ENCODE measurements around the gene HINFP. TPM values are rescaled to one million over a fixed set of nuclear protein-coding genes. Genes with fewer than 3 reads are reported as not detected.

The HINFP gene
- total and polyA plus RNA-seq, 3 donors from 2014 or later: 38.3 to 58.7 (median 58.3) TPM

GRCh38 chr11:119087747-119088241 lies 33.6 kb upstream of the HINFP start:
- no peaks in the 10 kb centered on the region for H3K27me3 ChIP-seq
- no peaks in the 10 kb centered on the region for H3K9me3 ChIP-seq
- TF ChIP-seq CTCF (IDR thresholded peaks at IDR 0.05) (no peak), POLR2A (IDR thresholded peaks at IDR 0.05) (no peak)
- no peak overlapping the region for H3K4me3 ChIP-seq
- no peak for DNase-seq
- no peaks in the 10 kb centered on the region for H3K36me3 ChIP-seq (ENCODE audit: low read depth, missing control alignments)
- H3K4me1 ChIP-seq: peaks cover 11% of the 10 kb centered on the region
- H3K27ac ChIP-seq: no peak overlapping the region
- 94% methylated on average over 2 of the region's 2 CpGs for WGBS, 2 donors
- intact Hi-C loops (cut with DNase I; ENCODE audit: low total_unique reads): no loop called here

- H3K27me3 ChIP-seq: no peaks in the 10 kb centered on the region
- TF ChIP-seq POLR2A (IDR thresholded peaks at IDR 0.05) (no peak), CTCF (IDR thresholded peaks at IDR 0.05) (no peak)
- H3K9me3 ChIP-seq: no peaks in the 10 kb centered on the region
- H3K27ac ChIP-seq: no peak overlapping the region
- no peaks in the 10 kb centered on the region for H3K36me3 ChIP-seq (ENCODE audit: low read depth, missing control alignments)
- peaks cover 17% of the 10 kb centered on the region for H3K4me1 ChIP-seq
- intact Hi-C loops (cut with DNase I; ENCODE audit: low total_unique reads): no loop called here
- DNase-seq: no peak
- WGBS, 2 donors: 97 to 98% methylated on average over 8 to 9 of the region's 9 CpGs
- no peak overlapping the region for H3K4me3 ChIP-seq
Observed at GRCh38 chr11:119088406-119088805, 33.0 kb upstream of the HINFP start.

GRCh38 chr11:119089319-119089718 lies 32.1 kb upstream of the HINFP start:
- Histone ChIP-seq H3K36me3 (ENCODE audit: low read depth, missing control alignments) (no peaks in the 10 kb centered on the region), H3K4me1 (peaks cover 19% of the 10 kb centered on the region), H3K4me3 (no peak overlapping the region), H3K9me3 (no peaks in the 10 kb centered on the region), H3K27ac (no peak overlapping the region), H3K27me3 (no peaks in the 10 kb centered on the region)
- 81 to 93% methylated on average over 1 of the region's 1 CpG for WGBS, 2 donors
- DNase-seq: no peak
- no peak for TF ChIP-seq POLR2A (IDR thresholded peaks at IDR 0.05)
- no peak for TF ChIP-seq CTCF (IDR thresholded peaks at IDR 0.05)
- intact Hi-C loops (cut with DNase I; ENCODE audit: low total_unique reads): no loop called here

GRCh38 chr11:119091178-119091577 lies 30.2 kb upstream of the HINFP start:
- Histone ChIP-seq H3K36me3 (ENCODE audit: low read depth, missing control alignments) (no peaks in the 10 kb centered on the region), H3K9me3 (no peaks in the 10 kb centered on the region), H3K4me1 (peaks cover 17% of the 10 kb centered on the region), H3K4me3 (no peak overlapping the region), H3K27ac (no peak overlapping the region), H3K27me3 (no peaks in the 10 kb centered on the region)
- intact Hi-C loops (cut with DNase I; ENCODE audit: low total_unique reads): loop anchor here (10.0 kb wide), 1 partner anchor 94 kb away; the partner anchor contains the start of gene NHERF4
- TF ChIP-seq POLR2A (IDR thresholded peaks at IDR 0.05): no peak
- no peak for TF ChIP-seq CTCF (IDR thresholded peaks at IDR 0.05)
- WGBS, 2 donors: 93 to 95% methylated on average over 9 of the region's 9 CpGs
- DNase-seq: no peak
